Activated naive CD8-positive, alpha-beta T cell treated with anti-CD3 and anti-CD28 coated beads, Interleukin-2, amount 10 ng/mL, durations not matched to agents 7 days and 5 days (primary cell): Measurements from ENCODE around the gene TNFSF8. TPM values are rescaled to one million over a fixed set of nuclear protein-coding genes. Genes with fewer than 3 reads are reported as not detected.
A peak's percentile ranks its signal among the peaks of the same experiment; 100 is the strongest.

Experiments
- ATAC-seq: fragments of 150-1000 bp; cut with Tn5 transposase; one replicate; pipeline ENCODE4 v1.10.0; 2021; ENCODE audit warnings: low read depth, moderate library complexity
- POLR2A ChIA-PET: fragments of 350-600 bp; sonication (Branson Sonifier 250); formaldehyde crosslinking; loops from one replicate; lab custom pipeline; 2021; ENCODE audit warnings: antibody characterized with exemption; lab: Charles Lee
- DNase-seq: peaks from one replicate; pipeline ENCODE4 v3.0.0; 2021
- H3K27ac Mint-ChIP-seq: one replicate; pipeline ENCODE4 v1.8.0; 2022; ENCODE audit warnings: mild to moderate bottlenecking, mixed read lengths
- H3K27me3 Mint-ChIP-seq: one replicate; pipeline ENCODE4 v1.8.0; 2022; ENCODE audit warnings: mild to moderate bottlenecking, moderate library complexity, mixed read lengths
- H3K36me3 Mint-ChIP-seq: one replicate; pipeline ENCODE4 v1.8.0; 2021; ENCODE audit warnings: mild to moderate bottlenecking, mixed read lengths
- H3K4me1 Mint-ChIP-seq: one replicate; pipeline ENCODE4 v1.8.0; 2021; ENCODE audit warnings: mixed read lengths
- H3K4me3 Mint-ChIP-seq: one replicate; pipeline ENCODE4 v1.8.0; 2022; ENCODE audit warnings: mild to moderate bottlenecking, moderate library complexity, mixed read lengths
- H3K9me3 Mint-ChIP-seq: one replicate; pipeline ENCODE4 v1.8.0; 2021; ENCODE audit warnings: mixed read lengths
- total RNA-seq, 2 experiments: library from RNA; stranded (reverse); gene quantifications; one replicate each; pipeline ENCODE4 v1.2.3, GENCODE V29; 2021

TNFSF8 gene, protein sequence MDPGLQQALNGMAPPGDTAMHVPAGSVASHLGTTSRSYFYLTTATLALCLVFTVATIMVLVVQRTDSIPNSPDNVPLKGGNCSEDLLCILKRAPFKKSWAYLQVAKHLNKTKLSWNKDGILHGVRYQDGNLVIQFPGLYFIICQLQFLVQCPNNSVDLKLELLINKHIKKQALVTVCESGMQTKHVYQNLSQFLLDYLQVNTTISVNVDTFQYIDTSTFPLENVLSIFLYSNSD
- total RNA-seq, result 10 to 100 TPM; 54.2 to 56.4 TPM

DNA sequence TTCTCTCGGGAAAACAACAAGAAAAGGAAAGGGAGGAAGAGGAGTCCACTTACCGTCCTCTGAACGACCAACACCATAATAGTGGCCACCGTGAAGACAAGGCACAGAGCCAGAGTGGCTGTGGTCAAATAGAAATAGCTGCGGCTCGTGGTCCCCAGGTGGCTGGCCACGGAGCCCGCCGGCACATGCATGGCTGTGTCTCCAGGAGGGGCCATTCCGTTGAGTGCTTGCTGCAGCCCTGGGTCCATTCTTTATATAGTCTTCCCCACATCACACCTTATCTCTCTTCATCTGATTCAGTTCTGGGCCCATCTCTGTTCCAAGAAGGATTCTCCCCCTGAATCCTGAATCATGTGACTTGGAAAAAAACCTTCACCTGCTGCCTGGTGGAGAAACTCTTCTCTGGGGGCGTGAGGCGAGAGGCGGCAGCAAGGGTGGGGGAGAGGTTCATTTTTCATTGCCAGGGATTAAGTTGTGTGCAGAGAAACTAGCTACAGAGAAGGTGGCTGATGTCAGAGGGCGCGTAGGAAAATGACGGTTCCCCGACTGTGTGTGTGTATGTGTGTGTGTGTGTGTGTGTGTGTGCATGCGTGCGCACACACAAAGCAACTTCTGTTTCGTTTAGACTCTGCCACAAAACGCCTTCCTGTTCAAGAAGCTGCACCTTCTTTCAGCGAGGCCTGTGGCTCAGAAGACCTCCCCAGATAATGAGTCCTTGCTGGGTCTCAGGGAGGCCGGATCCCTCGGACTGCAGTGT is at the start of gene TNFSF8:
Gene TNFSF8, minus strand, starts transcription at position 536 of the 757 bp plus-strand sequence. Its CDS starts 288 bp downstream, at position 248.
- H3K4me3 Mint-ChIP-seq, result peak within 1 kb of the TSS; percentile 98
- H3K9me3 Mint-ChIP-seq, result no peaks in the 10 kb centered on the region
- peaks cover 42% of the 10 kb centered on the region for H3K4me1 Mint-ChIP-seq
- peak; percentile 78 for DNase-seq
- H3K36me3 Mint-ChIP-seq, result peaks cover 19% of the 10 kb centered on the region
- peak; percentile 80 for ATAC-seq
- H3K27me3 Mint-ChIP-seq, result no peaks in the 10 kb centered on the region
- H3K27ac Mint-ChIP-seq, result peak within 1 kb of the TSS; percentile 97
- POLR2A ChIA-PET, result interaction anchor here (0.6 to 5.4 kb wide), 30 partner anchors 9 to 544 kb away, joined by 3 to 137 read pairs (median 6); partner anchors contain the start of gene ATP6V1G1

DNA sequence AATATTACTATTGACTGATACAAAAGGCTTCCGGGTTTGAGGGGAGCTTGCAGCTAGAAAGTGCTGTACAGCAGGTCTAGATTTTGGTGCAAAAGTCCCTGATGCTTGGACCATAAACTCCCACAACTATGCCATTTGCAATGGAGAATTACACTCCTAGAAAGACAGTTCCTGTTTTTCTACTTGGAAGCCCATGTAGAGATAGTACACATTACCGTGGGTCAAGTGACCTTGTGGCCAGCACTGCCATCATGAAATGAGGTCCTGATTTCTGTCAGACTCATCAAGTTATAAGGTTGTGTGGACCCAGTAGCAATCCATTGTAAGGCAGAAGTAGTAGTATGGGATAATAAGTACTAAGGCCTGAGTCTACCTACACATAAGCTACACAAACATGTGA is 42.8 kb upstream of the TNFSF8 start:
- DNase-seq (no peak), ATAC-seq (no peak)
- H3K4me3 Mint-ChIP-seq, result no peak overlapping the region
- no peak overlapping the region for H3K27ac Mint-ChIP-seq
- peaks cover 25% of the 10 kb centered on the region for H3K36me3 Mint-ChIP-seq
- peaks cover 9% of the 10 kb centered on the region for H3K9me3 Mint-ChIP-seq
- peaks cover 17% of the 10 kb centered on the region for H3K4me1 Mint-ChIP-seq
- POLR2A ChIA-PET, result no interaction called here
- peaks cover 2% of the 10 kb centered on the region for H3K27me3 Mint-ChIP-seq

DNA sequence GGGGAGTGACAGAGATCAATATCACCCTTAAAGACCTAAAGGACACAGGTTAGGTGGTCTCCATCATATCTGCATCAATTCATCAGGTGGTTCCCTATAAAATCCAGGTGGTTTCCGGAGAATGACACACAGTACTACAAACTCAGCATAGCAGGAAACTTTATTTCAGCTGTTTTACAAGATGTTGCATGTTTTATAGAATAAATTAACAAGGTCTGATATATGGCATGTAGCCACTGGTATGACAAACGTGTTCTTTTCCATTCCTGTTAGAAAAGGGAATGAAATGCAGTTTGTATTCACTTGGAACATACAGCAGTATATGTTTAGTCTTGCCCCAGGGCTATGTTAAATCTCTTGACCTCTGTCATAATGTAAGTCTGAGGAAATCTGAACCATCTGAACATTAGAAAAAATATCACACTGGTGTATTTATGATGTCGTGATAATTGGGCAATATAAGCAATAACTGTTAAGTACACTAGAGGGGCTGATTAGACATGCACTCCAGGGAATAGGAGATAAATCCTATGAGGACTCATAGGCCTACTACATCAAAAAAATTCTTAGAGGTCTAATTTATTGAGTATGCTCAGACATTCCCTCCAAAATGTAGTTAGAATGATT is 42.2 kb upstream of the TNFSF8 start:
- H3K4me3 Mint-ChIP-seq, result no peak overlapping the region
- POLR2A ChIA-PET, result interaction anchor here (1.3 kb wide), 1 partner anchor 8 kb away, joined by 5 read pairs; no protein-coding TSS in a partner anchor
- H3K36me3 Mint-ChIP-seq, result peaks cover 25% of the 10 kb centered on the region

DNA sequence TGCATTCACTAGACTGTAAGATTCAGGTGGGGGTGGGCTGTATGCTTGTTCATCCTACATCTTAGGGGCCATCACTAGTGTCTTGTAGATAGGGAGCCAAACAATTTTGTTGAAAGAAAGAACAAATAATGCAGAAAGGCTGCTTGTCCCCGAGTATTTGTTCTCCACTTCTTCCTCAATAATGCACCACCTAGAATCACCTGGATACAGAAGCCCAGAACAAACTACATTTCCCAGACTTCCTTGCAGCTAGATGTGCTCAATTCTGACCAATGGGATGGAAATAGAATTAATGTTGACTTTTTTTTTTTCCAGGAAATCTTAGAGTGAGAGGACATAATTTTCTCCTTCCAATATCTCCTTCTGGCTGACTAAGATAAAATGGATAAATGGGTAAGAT is 38.9 kb upstream of the TNFSF8 start:
- no peaks in the 10 kb centered on the region for H3K27me3 Mint-ChIP-seq
- H3K36me3 Mint-ChIP-seq, result peaks cover 34% of the 10 kb centered on the region
- H3K4me3 Mint-ChIP-seq, result no peak overlapping the region
- POLR2A ChIA-PET, result no interaction called here
- no peak for DNase-seq
- peaks cover 27% of the 10 kb centered on the region for H3K4me1 Mint-ChIP-seq
- peaks cover 8% of the 10 kb centered on the region for H3K9me3 Mint-ChIP-seq
- no peak for ATAC-seq
- H3K27ac Mint-ChIP-seq, result no peak overlapping the region

More for the DNA sequence above, 42.2 kb upstream of the TNFSF8 start:
- no peak for DNase-seq
- peaks cover 9% of the 10 kb centered on the region for H3K9me3 Mint-ChIP-seq
- ATAC-seq, result no peak
- H3K4me1 Mint-ChIP-seq, result peaks cover 23% of the 10 kb centered on the region
- H3K27me3 Mint-ChIP-seq, result peaks cover 2% of the 10 kb centered on the region
- no peak overlapping the region for H3K27ac Mint-ChIP-seq

DNA sequence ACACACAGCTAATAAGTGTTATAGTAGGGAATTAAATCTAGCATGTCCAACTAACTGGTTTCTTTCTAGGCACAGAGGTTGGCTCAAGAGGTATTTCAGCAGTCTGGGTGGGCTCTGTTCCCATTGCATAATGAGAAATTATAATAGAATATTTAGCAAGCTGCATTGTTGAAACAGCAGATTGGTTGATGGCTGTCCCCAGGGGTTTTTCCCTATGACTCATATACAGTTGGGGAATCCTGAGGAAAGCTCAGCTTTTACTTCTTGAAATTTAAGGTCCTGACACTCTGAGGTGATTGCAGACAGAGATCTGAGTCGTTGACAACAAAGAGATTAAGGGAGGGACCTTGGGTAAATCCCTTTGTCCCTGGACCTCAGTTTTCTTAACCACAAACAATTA is 38.3 kb upstream of the TNFSF8 start:
- ATAC-seq, result no peak

DNA sequence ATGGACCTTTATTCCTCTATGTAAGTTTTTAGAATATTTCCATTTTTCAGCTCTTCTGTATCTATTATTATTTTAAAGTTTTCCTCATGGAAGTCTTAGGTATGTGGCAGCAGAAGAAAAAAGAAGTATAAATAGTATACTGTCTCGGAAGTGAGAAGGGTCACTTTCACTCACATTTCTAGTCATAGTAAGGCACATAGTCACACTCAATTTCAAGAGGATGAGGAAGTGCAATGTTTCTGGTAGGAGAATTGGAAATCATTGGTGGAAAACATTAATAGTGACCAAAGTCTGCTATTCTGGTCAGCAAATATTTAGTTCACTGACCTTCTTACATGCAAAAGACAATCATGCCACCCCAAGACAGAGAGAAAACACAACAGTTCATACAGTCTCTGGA is 35.2 kb upstream of the TNFSF8 start:
- H3K27ac Mint-ChIP-seq, result no peak overlapping the region
- peaks cover 26% of the 10 kb centered on the region for H3K4me1 Mint-ChIP-seq
- ATAC-seq (no peak), DNase-seq (no peak)
- no peaks in the 10 kb centered on the region for H3K27me3 Mint-ChIP-seq
- peaks cover 52% of the 10 kb centered on the region for H3K36me3 Mint-ChIP-seq
- POLR2A ChIA-PET, result no interaction called here
- no peak overlapping the region for H3K4me3 Mint-ChIP-seq
- peaks cover 14% of the 10 kb centered on the region for H3K9me3 Mint-ChIP-seq

More for the DNA sequence above, 38.3 kb upstream of the TNFSF8 start:
- POLR2A ChIA-PET, result interaction anchor here (1.1 kb wide), 1 partner anchor 40 kb away, joined by 6 read pairs; no protein-coding TSS in a partner anchor
- Mint-ChIP-seq H3K27ac (no peak overlapping the region), H3K9me3 (peaks cover 6% of the 10 kb centered on the region), H3K27me3 (no peaks in the 10 kb centered on the region), H3K4me1 (peaks cover 24% of the 10 kb centered on the region), H3K4me3 (no peak overlapping the region), H3K36me3 (peaks cover 33% of the 10 kb centered on the region)
- DNase-seq, result no peak

DNA sequence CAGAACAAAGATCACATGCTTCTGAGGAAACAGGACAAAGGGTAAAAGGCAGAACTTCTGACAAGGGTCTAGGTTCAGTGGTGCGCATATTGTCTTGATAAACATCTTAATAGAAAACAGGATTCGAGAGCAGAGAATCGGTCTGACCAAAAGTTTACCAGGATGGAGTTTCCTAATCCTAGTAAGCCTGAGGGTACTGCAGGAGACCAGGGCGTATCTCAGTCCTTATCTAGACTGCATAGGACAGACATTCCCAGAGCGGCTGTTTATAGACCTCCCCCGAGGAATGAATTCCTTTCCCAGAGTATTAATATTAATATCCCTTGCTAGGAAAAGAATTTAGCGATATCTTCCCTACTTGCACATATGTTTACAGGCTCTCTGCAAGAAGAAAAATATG is 32.4 kb upstream of the TNFSF8 start:
- ATAC-seq (no peak), DNase-seq (no peak)
- no peak overlapping the region for H3K27ac Mint-ChIP-seq
- no peak overlapping the region for H3K4me3 Mint-ChIP-seq
- no peaks in the 10 kb centered on the region for H3K27me3 Mint-ChIP-seq
- peaks cover 29% of the 10 kb centered on the region for H3K4me1 Mint-ChIP-seq
- peaks cover 27% of the 10 kb centered on the region for H3K9me3 Mint-ChIP-seq
- H3K36me3 Mint-ChIP-seq, result peaks cover 67% of the 10 kb centered on the region
- POLR2A ChIA-PET, result no interaction called here

DNA sequence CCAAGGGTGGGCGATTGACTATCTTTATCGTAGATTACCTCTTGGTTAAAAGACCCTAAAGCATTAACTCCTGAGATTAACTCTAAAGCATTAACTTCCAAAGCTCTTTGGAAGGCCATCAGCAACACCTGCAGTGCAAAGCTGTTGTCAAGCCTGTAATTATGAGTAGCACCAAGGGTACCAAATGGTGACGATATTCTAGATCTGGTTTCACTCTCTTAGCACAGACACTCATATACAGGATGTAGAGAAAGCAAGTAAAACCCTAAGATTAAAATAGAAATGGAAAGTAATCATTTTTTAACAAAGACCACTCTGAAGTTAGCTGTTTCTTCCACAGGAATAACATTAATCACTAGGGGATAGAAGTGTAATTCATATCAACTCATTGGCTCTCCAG is 29.9 kb upstream of the TNFSF8 start:
- peaks cover 25% of the 10 kb centered on the region for H3K9me3 Mint-ChIP-seq
- DNase-seq (no peak), ATAC-seq (no peak)
- no peaks in the 10 kb centered on the region for H3K27me3 Mint-ChIP-seq
- H3K4me3 Mint-ChIP-seq, result no peak overlapping the region
- POLR2A ChIA-PET, result interaction anchor here (0.6 to 2.2 kb wide), 5 partner anchors 21 to 640 kb away, joined by 3 to 10 read pairs (median 3); partner anchors contain the start of gene TNFSF8
- H3K4me1 Mint-ChIP-seq, result peaks cover 37% of the 10 kb centered on the region
- H3K36me3 Mint-ChIP-seq, result peaks cover 64% of the 10 kb centered on the region
- no peak overlapping the region for H3K27ac Mint-ChIP-seq

DNA sequence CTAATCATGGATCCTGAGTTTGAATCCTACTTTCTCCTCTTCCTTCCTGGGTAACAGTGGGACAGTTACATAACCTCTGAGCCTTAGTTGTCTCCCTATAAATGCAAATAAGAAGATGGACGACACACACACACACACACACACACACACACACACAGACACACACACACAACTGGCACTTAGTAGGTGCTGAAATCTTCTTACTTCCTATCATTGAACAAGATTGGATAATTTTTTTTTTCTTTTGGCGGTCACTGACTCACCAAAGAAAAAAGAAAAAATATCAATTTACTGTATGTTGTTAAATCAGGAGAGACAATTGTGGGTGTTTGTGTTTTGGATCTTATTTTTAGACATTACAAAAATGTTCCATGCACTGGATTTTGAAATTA is 28.4 kb upstream of the TNFSF8 start:
- ATAC-seq, result no peak
- Mint-ChIP-seq H3K27me3 (no peaks in the 10 kb centered on the region), H3K4me3 (peak overlapping the region; percentile 78), H3K27ac (peak overlapping the region; percentile 95), H3K4me1 (peaks cover 44% of the 10 kb centered on the region), H3K9me3 (peaks cover 23% of the 10 kb centered on the region), H3K36me3 (peaks cover 57% of the 10 kb centered on the region)
- POLR2A ChIA-PET, result interaction anchor here (2.2 to 3.3 kb wide), 2 partner anchors 30 to 31 kb away, joined by 10 to 31 read pairs; partner anchors contain the start of gene TNFSF8
- DNase-seq, result no peak

DNA sequence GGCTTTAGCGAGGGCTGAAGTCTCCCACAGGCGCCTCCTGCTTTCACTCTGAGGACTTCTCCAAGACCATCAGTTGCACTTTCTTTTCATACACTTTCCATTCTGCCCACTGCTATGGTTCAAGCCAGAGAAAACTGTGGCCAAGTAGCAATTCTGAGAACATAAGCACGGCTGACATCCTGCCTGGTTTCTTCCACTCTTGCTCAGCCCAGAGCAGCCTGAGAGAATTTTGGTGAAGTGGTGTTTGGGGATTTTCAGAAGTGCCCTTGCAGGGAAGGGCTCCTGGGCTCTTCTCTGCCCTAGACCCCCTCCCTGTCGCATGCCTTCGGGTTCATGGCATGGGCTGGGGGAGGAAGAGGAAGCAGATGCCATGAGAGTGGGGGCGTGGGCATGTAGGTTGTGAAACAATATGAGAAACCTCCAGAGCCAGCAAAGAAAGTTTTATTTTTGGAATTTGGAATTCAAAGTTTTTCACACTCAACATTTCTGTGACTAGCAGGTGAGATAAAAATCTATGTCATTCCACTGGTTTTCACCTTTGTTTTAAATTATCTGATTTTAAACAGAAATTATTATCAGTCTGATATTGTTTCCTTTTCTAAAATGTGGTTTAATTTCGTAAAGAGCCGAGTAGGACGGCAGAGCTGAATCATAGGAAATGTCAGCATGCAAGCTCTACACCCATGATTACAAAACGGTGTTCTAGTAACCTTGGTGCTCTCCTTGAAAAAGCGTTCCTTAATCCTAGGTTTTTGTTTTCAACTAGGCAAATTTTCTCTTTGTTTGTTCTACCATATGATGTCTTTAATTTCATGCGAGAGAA is 27.8 kb upstream of the TNFSF8 start:
- no peaks in the 10 kb centered on the region for H3K27me3 Mint-ChIP-seq
- H3K4me1 Mint-ChIP-seq, result peaks cover 46% of the 10 kb centered on the region
- H3K36me3 Mint-ChIP-seq, result peaks cover 57% of the 10 kb centered on the region
- peaks cover 21% of the 10 kb centered on the region for H3K9me3 Mint-ChIP-seq
- DNase-seq (peak; percentile 54), ATAC-seq (peak; percentile 96)
- H3K27ac Mint-ChIP-seq, result peak overlapping the region; percentile 95
- H3K4me3 Mint-ChIP-seq, result peak overlapping the region; percentile 78
- POLR2A ChIA-PET, result interaction anchor here (0.5 to 3.3 kb wide), 3 partner anchors 19 to 261 kb away, joined by 3 to 31 read pairs (median 3); partner anchors contain the start of gene TNFSF8

DNA sequence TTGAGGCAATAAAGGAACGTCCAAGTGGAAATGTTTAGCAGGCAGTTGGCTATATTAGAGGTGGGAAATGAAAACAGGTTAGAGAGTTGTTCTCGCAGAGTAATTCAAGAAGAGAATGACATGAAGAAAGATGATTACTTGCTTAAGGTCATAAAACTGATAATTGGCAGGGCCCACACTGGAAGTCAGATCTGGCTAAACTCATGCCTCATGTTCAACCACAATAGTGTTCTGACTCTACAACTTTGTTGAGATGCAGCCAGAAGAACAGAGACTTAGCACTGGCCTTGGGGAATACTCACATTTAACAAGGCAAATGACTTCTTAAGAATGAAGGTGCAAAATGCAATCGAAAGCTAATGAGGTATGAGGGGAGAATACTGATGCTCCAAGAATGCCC is 27.2 kb upstream of the TNFSF8 start:
- Mint-ChIP-seq H3K36me3 (peaks cover 50% of the 10 kb centered on the region), H3K4me1 (peaks cover 46% of the 10 kb centered on the region), H3K27ac (peak overlapping the region; percentile 95), H3K27me3 (no peaks in the 10 kb centered on the region), H3K9me3 (peaks cover 21% of the 10 kb centered on the region), H3K4me3 (peak overlapping the region; percentile 78)
- POLR2A ChIA-PET, result interaction anchor here (0.9 to 3.3 kb wide), 2 partner anchors 18 to 28 kb away, joined by 3 to 31 read pairs; partner anchors contain the start of gene TNFSF8
- ATAC-seq, result peak; percentile 17
- DNase-seq, result no peak

DNA sequence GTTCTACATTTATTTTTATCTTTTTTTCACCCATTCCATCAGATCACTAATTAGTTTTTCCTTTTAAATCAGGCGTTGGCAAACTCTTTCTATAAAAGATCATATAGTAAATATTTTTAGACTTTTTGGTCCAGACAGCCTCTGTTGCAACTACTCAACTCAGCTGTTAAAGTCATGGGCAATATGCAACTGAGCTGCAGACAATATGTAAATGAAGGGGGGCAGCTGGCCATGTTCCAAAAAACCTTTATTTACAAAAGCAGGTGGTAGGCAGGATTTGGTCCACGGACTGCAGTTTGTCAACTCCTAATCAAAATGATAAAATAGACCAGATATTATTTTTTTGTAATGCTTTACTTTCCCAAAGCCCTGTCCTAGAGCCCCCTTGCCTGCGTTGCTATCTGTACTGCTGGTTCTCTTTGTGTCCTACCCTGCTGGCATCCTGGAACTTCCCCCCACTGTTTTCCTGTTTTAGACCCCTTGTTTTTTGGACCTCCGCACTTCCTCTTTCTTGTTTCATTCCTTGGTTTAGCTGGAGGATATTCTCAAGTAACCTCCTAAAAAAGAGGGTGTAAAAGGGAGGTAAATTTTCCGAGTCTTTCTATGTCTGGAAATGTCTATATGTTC is 24.7 kb upstream of the TNFSF8 start:
- Mint-ChIP-seq H3K4me3 (no peak overlapping the region), H3K36me3 (peaks cover 26% of the 10 kb centered on the region), H3K27me3 (no peaks in the 10 kb centered on the region), H3K4me1 (peaks cover 43% of the 10 kb centered on the region), H3K9me3 (peaks cover 9% of the 10 kb centered on the region), H3K27ac (no peak overlapping the region)
- DNase-seq (no peak), ATAC-seq (no peak)
- POLR2A ChIA-PET, result no interaction called here
